Measurements from ENCODE around the gene CBFA2T2.

DNA sequence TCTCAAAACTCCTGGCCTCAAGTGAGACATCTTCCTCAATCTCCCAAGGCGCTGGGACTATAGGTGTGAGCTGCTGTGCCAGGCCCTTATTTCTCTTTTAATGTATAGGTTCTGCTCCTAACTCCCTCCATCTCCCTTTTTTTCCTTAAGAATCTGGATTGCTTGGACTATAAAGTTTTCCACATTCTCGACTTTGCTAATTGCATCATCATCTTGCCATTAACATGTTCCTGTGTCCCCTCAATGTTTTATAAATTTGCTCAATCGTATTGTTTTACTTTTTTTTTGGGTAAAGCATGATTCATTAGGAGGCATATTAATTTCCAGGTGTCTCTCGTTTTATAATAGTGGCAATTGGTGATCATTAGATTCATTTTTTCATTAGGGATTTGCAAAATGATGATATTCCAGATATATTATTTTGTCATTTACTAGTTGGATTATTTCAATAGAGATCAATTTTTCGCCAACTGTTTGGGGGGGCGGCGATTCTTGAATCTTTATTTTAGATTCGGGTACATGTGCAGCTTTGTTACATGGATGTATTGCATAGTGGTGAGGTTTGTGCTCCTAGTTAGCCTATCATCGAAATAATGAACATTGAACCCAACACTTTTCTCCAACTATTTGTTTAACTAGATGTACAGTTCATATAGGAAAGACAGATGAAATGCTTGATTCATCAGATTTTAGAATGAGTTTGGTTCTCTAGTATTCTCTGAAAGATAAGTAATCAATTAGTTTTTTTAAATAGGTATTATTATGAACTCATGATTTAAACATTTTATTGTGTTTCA, 68.7 kb downstream of the CBFA2T2 start:
- TF ChIP-seq, protein P1, sequence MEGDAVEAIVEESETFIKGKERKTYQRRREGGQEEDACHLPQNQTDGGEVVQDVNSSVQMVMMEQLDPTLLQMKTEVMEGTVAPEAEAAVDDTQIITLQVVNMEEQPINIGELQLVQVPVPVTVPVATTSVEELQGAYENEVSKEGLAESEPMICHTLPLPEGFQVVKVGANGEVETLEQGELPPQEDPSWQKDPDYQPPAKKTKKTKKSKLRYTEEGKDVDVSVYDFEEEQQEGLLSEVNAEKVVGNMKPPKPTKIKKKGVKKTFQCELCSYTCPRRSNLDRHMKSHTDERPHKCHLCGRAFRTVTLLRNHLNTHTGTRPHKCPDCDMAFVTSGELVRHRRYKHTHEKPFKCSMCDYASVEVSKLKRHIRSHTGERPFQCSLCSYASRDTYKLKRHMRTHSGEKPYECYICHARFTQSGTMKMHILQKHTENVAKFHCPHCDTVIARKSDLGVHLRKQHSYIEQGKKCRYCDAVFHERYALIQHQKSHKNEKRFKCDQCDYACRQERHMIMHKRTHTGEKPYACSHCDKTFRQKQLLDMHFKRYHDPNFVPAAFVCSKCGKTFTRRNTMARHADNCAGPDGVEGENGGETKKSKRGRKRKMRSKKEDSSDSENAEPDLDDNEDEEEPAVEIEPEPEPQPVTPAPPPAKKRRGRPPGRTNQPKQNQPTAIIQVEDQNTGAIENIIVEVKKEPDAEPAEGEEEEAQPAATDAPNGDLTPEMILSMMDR (conservative IDR thresholded peaks at IDR 0.05; ENCODE audit: low read depth, low read length): no peak
- TF ChIP-seq POLR2A (IDR thresholded peaks at IDR 0.05; ENCODE audit: low read depth, low read length): no peak

Measured in IMR-90 (cell line).